DMS53 treated with DMSO at 0.1 percent for 48 hours (cell line): Measurements from ENCODE around the gene EIF2AK3.
A peak's percentile ranks its signal among the peaks of the same experiment; 100 is the strongest.

Experiments used
- DNase-seq: peaks from one replicate; lab custom pipeline; 2025; ENCODE audit not compliant: unreplicated experiment; lab: John Stamatoyannopoulos, UW

EIF2AK3 gene

DNA sequence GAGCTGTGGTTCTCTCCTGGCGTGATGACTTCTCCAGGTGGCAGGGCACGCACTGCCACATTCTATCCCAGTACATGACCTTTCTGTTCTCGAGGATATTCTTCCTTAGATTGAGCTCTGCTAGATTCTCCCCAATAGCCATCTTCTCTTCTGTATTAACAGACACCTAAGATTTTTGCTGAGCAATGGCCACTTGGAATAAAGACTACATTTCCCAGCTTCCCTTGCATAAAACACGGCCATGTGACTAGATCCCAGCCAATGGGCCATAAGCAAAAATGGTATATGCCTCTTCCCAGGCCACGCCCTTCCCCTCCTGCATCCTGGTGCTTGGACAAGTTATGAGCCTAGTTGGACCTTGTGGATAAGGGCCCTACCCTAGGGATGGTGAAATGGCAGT lies 82.1 kb downstream of the EIF2AK3 start:
- DNase-seq: peak; percentile 29

GRCh38 chr2:88543541-88544057 lies 83.7 kb downstream of the EIF2AK3 start:
- no peak for DNase-seq

- no peak for DNase-seq
Observed at GRCh38 chr2:88542668-88543067, 84.6 kb downstream of the EIF2AK3 start.

GRCh38 chr2:88540346-88540745 lies 86.9 kb downstream of the EIF2AK3 start:
- DNase-seq: no peak

- DNase-seq: no peak
Observed at GRCh38 chr2:88538362-88538917, 88.8 kb downstream of the EIF2AK3 start.

- DNase-seq: no peak
Observed at GRCh38 chr2:88537640-88538039, 89.6 kb downstream of the EIF2AK3 start.

GRCh38 chr2:88530081-88530480 lies 97.2 kb downstream of the EIF2AK3 start:
- DNase-seq: no peak

GRCh38 chr2:88521445-88522073 lies 105.7 kb downstream of the EIF2AK3 start:
- no peak for DNase-seq

- DNase-seq: no peak
Observed at GRCh38 chr2:88517759-88518201, 109.5 kb downstream of the EIF2AK3 start.
